K562 (cell line): Measurements from ENCODE around the gene PNKD. TPM values are rescaled to one million over a fixed set of nuclear protein-coding genes. Genes with fewer than 3 reads are reported as not detected.

Source experiments
- CREB5 ChIP-seq: fragments of 250-450 bp; sonication (Bioruptor Pico); IDR thresholded peaks from 2 replicates; pipeline ENCODE4 v1.5.0; 2020; ENCODE audit warnings: mild to moderate bottlenecking
- CXXC5 ChIP-seq: fragments of 250-450 bp; sonication (Bioruptor Pico); IDR thresholded peaks from 2 replicates; pipeline ENCODE4 v1.8.0; 2022; ENCODE audit warnings: inconsistent platforms, mild to moderate bottlenecking, moderate library complexity
- FOS ChIP-seq: IDR thresholded peaks from 3 replicates; pipeline ENCODE4 v1.6.1; 2011; ENCODE audit not compliant: insufficient read length; ENCODE audit errors: extremely low read depth
- FOXA1 ChIP-seq: fragments of 450-650 bp; IDR thresholded peaks from 2 replicates; pipeline ENCODE4 v1.6.1; 2016; ENCODE audit warnings: mild to moderate bottlenecking, borderline replicate concordance
- HDAC1 ChIP-seq, 2 experiments: fragments of 450-650 bp; IDR thresholded peaks; 2 replicates each; pipeline ENCODE4 v1.6.1; 2016 to 2017; ENCODE audit warnings: inconsistent platforms in 1 of 2, mild to moderate bottlenecking in 1 of 2, moderate library complexity in 1 of 2
- HDAC3 ChIP-seq: fragments of 450-650 bp; IDR thresholded peaks from 2 replicates; pipeline ENCODE4 v1.6.1; 2018; ENCODE audit warnings: borderline replicate concordance, mild to moderate bottlenecking, moderate library complexity; ENCODE audit not compliant: partially characterized antibody
- MBD1 ChIP-seq: fragments of 250-450 bp; sonication (Bioruptor Pico); IDR thresholded peaks from 2 replicates; pipeline ENCODE4 v1.8.0; 2022; ENCODE audit warnings: inconsistent platforms
- MXI1 ChIP-seq: IDR thresholded peaks from 2 replicates; pipeline ENCODE4 v1.6.1; 2011; ENCODE audit warnings: low read depth, mild to moderate bottlenecking, improper control_type of control experiment, low read length
- MYBL2 ChIP-seq, 2 experiments: fragments of 450-650 bp in 1 of 2; sonication (generic) in 1 of 2; formaldehyde crosslinking in 1 of 2; IDR thresholded peaks; 2 replicates each; pipeline versions ENCODE4 v1.6.1 to v1.8.1; 2017 to 2022; ENCODE audit warnings: borderline replicate concordance in 1 of 2, inconsistent platforms in 1 of 2, low read depth in 1 of 2, mild to moderate bottlenecking in 1 of 2, missing genetic modification reagents in 1 of 2, moderate library complexity in 1 of 2
- NFE2L1 ChIP-seq: fragments of 450-650 bp; IDR thresholded peaks from 2 replicates; pipeline ENCODE4 v1.6.1; 2016; ENCODE audit warnings: missing genetic modification characterization, low read depth, mild to moderate bottlenecking, missing compliant biosample characterization, moderate library complexity, borderline replicate concordance
- POLR2G ChIP-seq: fragments of 200-400 bp; formaldehyde crosslinking; IDR thresholded peaks from 2 replicates; pipeline ENCODE4 v1.6.1; 2017; ENCODE audit warnings: low read depth, mild to moderate bottlenecking, antibody characterized with exemption, low read length, moderate library complexity
- PTRF ChIP-seq: fragments of 450-650 bp; IDR thresholded peaks from 2 replicates; pipeline ENCODE4 v1.6.1; 2016; ENCODE audit warnings: mild to moderate bottlenecking, missing genetic modification characterization, missing compliant biosample characterization
- TAF7 ChIP-seq: fragments of 450-650 bp; IDR thresholded peaks from 2 replicates; pipeline ENCODE4 v1.6.1; 2016; ENCODE audit warnings: missing genetic modification characterization, missing compliant biosample characterization
- TBP ChIP-seq: optimal IDR thresholded peaks from 2 replicates; pipeline ENCODE3; 2011; ENCODE audit warnings: low read depth, low read length, improper control_type of control experiment
- ZBTB8A ChIP-seq: fragments of 450-650 bp; IDR thresholded peaks from 2 replicates; pipeline ENCODE4 v1.6.1; 2018; ENCODE audit warnings: mild to moderate bottlenecking, moderate library complexity; ENCODE audit not compliant: partially characterized antibody
- ZC3H4 ChIP-seq: sonication (generic); formaldehyde crosslinking; IDR thresholded peaks from 2 replicates; pipeline ENCODE4 v1.9.0; 2021; ENCODE audit warnings: missing genetic modification reagents, borderline replicate concordance
- ZNF282 ChIP-seq: sonication (generic); formaldehyde crosslinking; IDR thresholded peaks from 2 replicates; pipeline ENCODE4 v1.8.1; 2023; ENCODE audit warnings: missing genetic modification reagents
- ZNF830 ChIP-seq: fragments of 250-450 bp; sonication (Bioruptor Pico); IDR thresholded peaks from 2 replicates; pipeline ENCODE4 v1.5.0; 2021; ENCODE audit warnings: mild to moderate bottlenecking
- polyA plus RNA-seq, 8 experiments: library from polyadenylated mRNA; depleted of rRNA in 4 of 8; stranded (reverse) in 5 of 8; unstranded in 3 of 8; fragments of >200 nt; fragmentation: Nextera tagmentation in 2 of 8; fragmentation: Illumina TruSeq in 1 of 8; extraction: Ambion mirVana in 2 of 8; extraction: Trizol in 1 of 8; gene quantifications; 2 replicates each; pipeline versions ENCODE4 v1.2.1 to v1.2.3, GENCODE V29; 2011 to 2014; ENCODE audit warnings: inconsistent platforms in 1 of 8, missing spikeins in 1 of 8
- total RNA-seq, 7 experiments: library from RNA; depleted of rRNA in 6 of 7; stranded (reverse); fragments of >200 nt in 6 of 7; fragmentation: Illumina TruSeq in 2 of 7; extraction: Trizol in 2 of 7; gene quantifications; 2 replicates each; pipeline versions ENCODE4 v1.2.1 to v1.2.3, GENCODE V29; 2011 to 2021; ENCODE audit warnings: low replicate concordance in 1 of 7
- TF ChIP-seq, protein P1 (sequence below): sonication (generic); formaldehyde crosslinking; IDR thresholded peaks from 2 replicates; pipeline ENCODE4 v1.8.0; 2022; ENCODE audit warnings: mild to moderate bottlenecking, missing genetic modification reagents
- TF ChIP-seq, protein P2 (sequence below): fragments of 450-650 bp; IDR thresholded peaks from 2 replicates; pipeline ENCODE4 v1.6.1; 2016; ENCODE audit warnings: missing biosample characterization, missing genetic modification characterization
- TF ChIP-seq, protein P3 (sequence below): sonication (generic); formaldehyde crosslinking; IDR thresholded peaks from 2 replicates; pipeline ENCODE4 v1.8.0; 2022; ENCODE audit warnings: mild to moderate bottlenecking, missing genetic modification reagents

Gene PNKD
- total and polyA plus RNA-seq, 9 of the 15 experiments (the other 6 are each of a cell fraction or from before 2014, with no cell fraction given), result 26.0 to 105 (median 60.1) TPM

DNA sequence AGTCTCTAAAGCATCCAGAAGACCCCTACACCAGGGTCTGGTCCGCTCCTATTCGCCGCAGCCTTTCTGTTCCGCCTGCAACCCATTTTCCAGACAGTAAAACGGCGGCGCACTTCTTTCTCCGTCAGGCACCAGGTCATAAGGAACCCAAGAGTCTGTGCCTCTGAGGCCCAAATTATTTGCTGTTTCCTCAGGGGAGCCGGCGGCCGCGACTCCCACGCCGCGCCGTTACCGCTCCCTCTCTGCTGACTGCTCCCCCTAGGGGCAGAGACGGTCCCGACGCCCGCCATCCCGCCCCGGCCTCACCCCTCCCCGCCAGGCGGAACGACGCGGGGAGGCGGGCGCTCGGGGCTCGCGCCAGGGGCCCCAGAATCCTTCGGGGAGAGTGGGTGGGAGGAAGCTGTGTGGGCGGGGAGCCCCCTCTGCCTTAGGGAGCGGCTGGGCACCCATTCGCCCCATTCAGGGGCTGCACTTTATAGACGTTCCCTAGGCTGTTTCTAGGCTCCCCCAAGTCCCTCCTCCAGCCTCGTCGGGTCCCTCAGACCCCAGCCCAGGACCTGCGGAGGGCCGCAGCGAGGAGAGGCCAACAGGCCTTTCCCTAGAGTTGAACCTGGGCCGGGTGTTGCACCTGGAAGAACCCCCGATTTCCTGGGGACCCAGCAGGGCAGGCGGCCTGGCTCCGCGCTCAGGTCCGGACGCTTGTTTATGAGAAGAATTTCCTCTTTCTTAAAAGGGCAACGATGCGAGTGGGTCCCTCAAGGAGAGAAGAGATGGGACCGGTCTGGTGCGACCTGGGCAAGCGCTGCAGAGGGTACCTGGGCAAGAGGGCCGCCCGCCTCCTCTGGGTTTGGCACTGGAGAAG, 125.7 kb downstream of the PNKD start (continued):
- TF ChIP-seq CREB5 (CRISPR knock-in tag) (no peak), FOXA1 (no peak), TAF7 (tag) (no peak), HDAC3 (no peak), MBD1 (CRISPR knock-in tag) (no peak), ZNF282 (CRISPR knock-in tag) (no peak), ZC3H4 (CRISPR knock-in tag) (no peak), ZBTB8A (no peak), TBP (no peak), MYBL2 (IDR thresholded peaks at IDR 0.05; ENCODE audit: low read depth) (no peak), MYBL2 (CRISPR knock-in tag; IDR thresholded peaks at IDR 0.05; ENCODE audit: borderline replicate concordance) (no peak), FOS (no peak), CXXC5 (CRISPR knock-in tag) (peak; percentile 91), HDAC1 (IDR thresholded peaks at IDR 0.05) (peak; percentile 17 to 36; a peak in 1 of 4 replicates), PTRF (tag) (no peak), ZNF830 (CRISPR knock-in tag) (no peak), POLR2G (peak; percentile 78), MXI1 (no peak), NFE2L1 (tag) (no peak)
- TF ChIP-seq, protein P1, sequence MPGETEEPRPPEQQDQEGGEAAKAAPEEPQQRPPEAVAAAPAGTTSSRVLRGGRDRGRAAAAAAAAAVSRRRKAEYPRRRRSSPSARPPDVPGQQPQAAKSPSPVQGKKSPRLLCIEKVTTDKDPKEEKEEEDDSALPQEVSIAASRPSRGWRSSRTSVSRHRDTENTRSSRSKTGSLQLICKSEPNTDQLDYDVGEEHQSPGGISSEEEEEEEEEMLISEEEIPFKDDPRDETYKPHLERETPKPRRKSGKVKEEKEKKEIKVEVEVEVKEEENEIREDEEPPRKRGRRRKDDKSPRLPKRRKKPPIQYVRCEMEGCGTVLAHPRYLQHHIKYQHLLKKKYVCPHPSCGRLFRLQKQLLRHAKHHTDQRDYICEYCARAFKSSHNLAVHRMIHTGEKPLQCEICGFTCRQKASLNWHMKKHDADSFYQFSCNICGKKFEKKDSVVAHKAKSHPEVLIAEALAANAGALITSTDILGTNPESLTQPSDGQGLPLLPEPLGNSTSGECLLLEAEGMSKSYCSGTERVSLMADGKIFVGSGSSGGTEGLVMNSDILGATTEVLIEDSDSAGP, result no peak
- TF ChIP-seq, protein P2, sequence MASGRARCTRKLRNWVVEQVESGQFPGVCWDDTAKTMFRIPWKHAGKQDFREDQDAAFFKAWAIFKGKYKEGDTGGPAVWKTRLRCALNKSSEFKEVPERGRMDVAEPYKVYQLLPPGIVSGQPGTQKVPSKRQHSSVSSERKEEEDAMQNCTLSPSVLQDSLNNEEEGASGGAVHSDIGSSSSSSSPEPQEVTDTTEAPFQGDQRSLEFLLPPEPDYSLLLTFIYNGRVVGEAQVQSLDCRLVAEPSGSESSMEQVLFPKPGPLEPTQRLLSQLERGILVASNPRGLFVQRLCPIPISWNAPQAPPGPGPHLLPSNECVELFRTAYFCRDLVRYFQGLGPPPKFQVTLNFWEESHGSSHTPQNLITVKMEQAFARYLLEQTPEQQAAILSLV (tag), result no peak
- TF ChIP-seq, protein P3, sequence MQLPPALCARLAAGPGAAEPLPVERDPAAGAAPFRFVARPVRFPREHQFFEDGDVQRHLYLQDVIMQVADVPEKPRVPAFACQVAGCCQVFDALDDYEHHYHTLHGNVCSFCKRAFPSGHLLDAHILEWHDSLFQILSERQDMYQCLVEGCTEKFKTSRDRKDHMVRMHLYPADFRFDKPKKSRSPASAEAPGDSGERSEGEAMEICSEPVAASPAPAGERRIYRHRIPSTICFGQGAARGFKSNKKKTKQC, result no peak; the same call in 1 of the 2 replicates
